GM21447 (cell line): ENCODE measurements around the gene ADAMTS14.

Source experiments
- ATAC-seq: cut with Tn5 transposase; IDR thresholded peaks from one replicate; pipeline ENCODE4 v1.9.1; 2021; ENCODE audit not compliant: unreplicated experiment

The ADAMTS14 gene

DNA sequence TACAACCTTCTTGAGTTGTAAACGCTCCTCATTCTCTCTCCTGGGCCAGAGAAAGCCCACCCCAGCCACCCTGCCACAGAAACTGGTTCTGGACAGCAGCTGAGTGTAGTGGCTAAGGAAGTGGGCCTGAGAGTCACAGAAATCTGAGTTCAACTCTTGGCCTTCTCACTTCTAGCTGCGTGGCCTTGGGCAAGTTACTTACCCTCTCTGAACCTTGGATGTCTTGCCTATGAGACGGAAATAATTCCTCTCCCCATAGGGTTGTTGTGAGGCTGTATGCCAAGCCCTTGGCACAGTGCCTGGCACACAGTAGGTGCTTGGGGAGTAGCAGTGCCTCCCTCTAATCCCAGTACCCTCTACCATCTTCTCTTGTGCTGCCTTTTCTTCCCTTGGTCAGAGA lies 51.5 kb downstream of the ADAMTS14 start:
- no peak for ATAC-seq

- ATAC-seq: no peak
These were observed 54.7 kb downstream of the ADAMTS14 start for GRCh38 chr10:70726909-70727495.

GRCh38 chr10:70728328-70728727 lies 56.0 kb downstream of the ADAMTS14 start:
- ATAC-seq: no peak

- no peak for ATAC-seq
These were observed 57.6 kb downstream of the ADAMTS14 start for GRCh38 chr10:70729763-70730357.

- no peak for ATAC-seq
These were observed 58.6 kb downstream of the ADAMTS14 start for GRCh38 chr10:70730955-70731354.

GRCh38 chr10:70732569-70732968 lies 60.3 kb downstream of the ADAMTS14 start:
- ATAC-seq: no peak

- ATAC-seq: no peak
These were observed 60.7 kb downstream of the ADAMTS14 start for GRCh38 chr10:70733051-70733450.

DNA sequence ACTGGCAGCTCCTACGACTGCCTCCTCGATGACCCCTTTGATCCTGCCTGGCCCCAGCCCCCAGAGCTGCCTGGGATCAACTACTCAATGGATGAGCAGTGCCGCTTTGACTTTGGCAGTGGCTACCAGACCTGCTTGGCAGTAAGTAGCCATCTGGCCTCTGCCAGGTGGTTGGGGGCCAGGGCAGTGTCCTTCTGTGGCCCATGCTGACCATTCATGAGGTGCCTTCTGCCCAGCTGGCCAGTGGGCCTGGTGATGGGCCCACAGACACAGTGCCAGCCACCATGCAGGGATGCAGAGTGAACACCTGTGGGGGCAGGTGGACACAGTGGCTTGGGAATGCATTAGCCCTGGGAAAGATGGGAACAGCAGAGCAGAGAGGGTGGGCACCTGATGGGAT lies 62.9 kb downstream of the ADAMTS14 start:
- ATAC-seq: no peak

DNA sequence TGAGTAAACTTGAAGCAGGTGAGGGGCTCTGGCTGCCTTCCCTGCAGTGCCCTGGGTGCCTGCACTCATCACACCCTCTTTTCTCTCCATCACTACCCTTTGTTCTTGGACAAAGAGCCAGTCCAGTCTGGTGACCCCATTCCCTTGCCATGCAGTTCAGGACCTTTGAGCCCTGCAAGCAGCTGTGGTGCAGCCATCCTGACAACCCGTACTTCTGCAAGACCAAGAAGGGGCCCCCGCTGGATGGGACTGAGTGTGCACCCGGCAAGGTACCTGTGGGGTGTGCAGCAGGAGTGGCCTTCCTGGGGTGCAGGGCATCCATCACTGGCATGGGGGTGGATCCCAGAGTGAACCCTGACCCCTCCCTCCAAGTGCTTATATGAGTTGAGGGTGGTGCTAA lies 64.2 kb downstream of the ADAMTS14 start:
- no peak for ATAC-seq

- no peak for ATAC-seq
These were observed 64.9 kb downstream of the ADAMTS14 start for GRCh38 chr10:70737250-70737649.

- no peak for ATAC-seq
These were observed 65.9 kb downstream of the ADAMTS14 start for GRCh38 chr10:70738006-70738760.

DNA sequence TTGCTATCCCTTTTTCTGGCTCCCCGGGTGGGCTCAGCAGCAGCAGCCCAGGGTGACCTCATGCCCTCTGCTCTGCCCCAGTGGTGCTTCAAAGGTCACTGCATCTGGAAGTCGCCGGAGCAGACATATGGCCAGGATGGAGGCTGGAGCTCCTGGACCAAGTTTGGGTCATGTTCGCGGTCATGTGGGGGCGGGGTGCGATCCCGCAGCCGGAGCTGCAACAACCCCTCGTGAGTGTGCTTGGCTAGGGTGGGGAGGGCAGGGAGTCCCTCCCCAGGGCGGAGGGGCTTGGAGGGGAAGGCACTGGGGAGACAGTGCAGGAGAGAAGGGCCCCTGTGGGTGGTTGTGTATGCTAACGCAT lies 66.4 kb downstream of the ADAMTS14 start:
- no peak for ATAC-seq

- no peak for ATAC-seq
These were observed 68.3 kb downstream of the ADAMTS14 start for GRCh38 chr10:70740406-70741288.

- no peak for ATAC-seq
These were observed 70.5 kb downstream of the ADAMTS14 start for GRCh38 chr10:70742537-70743429.

- ATAC-seq: no peak
These were observed 71.1 kb downstream of the ADAMTS14 start for GRCh38 chr10:70743430-70743788.

DNA sequence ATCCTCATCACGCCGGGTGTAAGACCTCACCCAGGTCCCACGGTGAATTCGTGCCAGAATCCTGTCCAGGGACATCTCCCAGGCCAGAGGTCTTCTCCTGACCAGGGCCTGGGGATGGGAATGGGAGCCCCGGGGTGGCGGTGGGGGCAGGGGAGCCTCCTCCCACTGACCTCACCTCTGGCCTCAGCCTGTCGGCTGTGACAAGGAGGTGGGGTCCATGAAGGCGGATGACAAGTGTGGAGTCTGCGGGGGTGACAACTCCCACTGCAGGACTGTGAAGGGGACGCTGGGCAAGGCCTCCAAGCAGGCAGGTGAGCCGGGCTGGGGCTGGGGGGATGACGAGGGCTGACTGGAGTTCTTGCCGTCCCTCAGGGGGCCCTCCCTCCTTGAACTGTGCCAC lies 71.6 kb downstream of the ADAMTS14 start:
- no peak for ATAC-seq

DNA sequence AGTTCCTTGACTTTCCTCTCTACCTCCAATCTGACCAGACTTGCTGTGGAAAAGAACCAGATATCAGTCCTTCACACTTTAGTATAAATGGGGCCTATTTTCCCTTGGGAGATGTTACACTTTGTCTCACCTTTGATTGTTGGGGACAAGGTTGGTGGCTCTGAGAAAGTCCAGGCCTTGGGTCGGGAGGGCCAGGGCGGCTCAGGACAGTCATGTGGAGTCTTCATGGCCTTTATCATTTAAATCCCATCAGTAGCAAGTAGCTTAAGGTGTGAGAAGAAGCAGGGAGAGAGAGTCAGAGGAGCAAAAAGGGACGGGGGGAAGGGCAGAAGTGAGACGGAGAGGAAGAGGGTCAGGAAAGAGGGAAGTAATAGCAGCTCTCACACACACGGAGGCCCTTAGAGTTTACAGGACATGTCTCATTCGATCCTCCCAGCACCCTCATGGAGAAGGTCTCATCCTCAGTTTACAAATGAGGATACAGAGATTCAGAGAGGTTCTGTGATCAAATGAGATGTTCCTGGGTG lies 72.4 kb downstream of the ADAMTS14 start:
- ATAC-seq: no peak

- no peak for ATAC-seq
These were observed 73.2 kb downstream of the ADAMTS14 start for GRCh38 chr10:70745555-70745954.

GRCh38 chr10:70747192-70747965 lies 75.1 kb downstream of the ADAMTS14 start:
- ATAC-seq: no peak

DNA sequence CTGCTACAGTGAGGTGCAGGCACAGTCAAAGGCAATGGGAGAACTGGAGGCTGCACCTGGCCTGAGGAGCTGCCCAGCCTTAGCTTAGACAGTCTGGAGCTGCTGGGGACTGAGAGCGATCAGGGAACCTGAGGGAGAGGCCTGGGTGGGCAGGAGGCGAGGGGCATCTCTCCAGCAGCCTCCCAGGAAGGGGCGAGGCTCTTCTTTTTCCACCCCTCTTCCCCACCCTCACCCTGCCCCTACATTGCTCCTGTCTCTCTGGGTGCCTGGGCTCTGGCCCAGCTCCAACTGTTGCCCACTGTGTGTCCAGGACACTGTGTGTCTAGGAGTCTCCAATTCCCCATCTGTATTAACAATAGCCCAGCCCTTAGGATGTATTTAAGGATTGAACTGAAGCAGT lies 76.0 kb downstream of the ADAMTS14 start:
- ATAC-seq: no peak
